Naive thymus-derived CD4-positive, alpha-beta T cell (primary cell): ENCODE measurements around the gene MAST1. TPM values are rescaled to one million over a fixed set of nuclear protein-coding genes. Genes with fewer than 3 reads are reported as not detected.

Experiments
- ATAC-seq: fragments of 150-1000 bp; cut with Tn5 transposase; 2 replicates; pipeline ENCODE4 v1.10.0; 2021; ENCODE audit warnings: mild to moderate bottlenecking, moderate library complexity
- CTCF ChIA-PET: fragments of 350-600 bp; sonication (Branson Sonifier 250); formaldehyde crosslinking; loops from one replicate; lab custom pipeline; 2021; ENCODE audit warnings: antibody characterized with exemption; lab: Charles Lee
- POLR2A ChIA-PET: fragments of 350-600 bp; sonication (Branson Sonifier 250); formaldehyde crosslinking; loops from one replicate; lab custom pipeline; 2021; ENCODE audit warnings: antibody characterized with exemption, inconsistent platforms; lab: Charles Lee
- DNase-seq, 9 donors: peaks; one replicate each; pipeline versions ENCODE4 v3.0.0 to v3.0.0-alpha.2; 2020 to 2022; ENCODE audit warnings: mixed read lengths in 1 of 9
- H3K27ac ChIP-seq: one replicate; pipeline ENCODE4 v1.7.0; 2013; ENCODE audit warnings: mild to moderate bottlenecking, low read depth, low read length, moderate library complexity
- H3K27me3 ChIP-seq, 2 donors: one replicate each; pipeline ENCODE4 v1.7.0; 2013; ENCODE audit warnings: low read length in 2 of 2, mild to moderate bottlenecking in 2 of 2, moderate library complexity in 2 of 2; ENCODE audit not compliant: control insufficient read depth in 2 of 2, insufficient read depth in 2 of 2
- H3K36me3 ChIP-seq, 3 experiments: 1 replicate in 2 of 3; 2 replicates in 1 of 3; pipeline ENCODE4 v1.7.0; 2013; ENCODE audit warnings: low read length in 3 of 3, mild to moderate bottlenecking in 3 of 3, moderate library complexity in 1 of 3; ENCODE audit not compliant: insufficient read depth in 3 of 3, control insufficient read depth in 2 of 3
- H3K4me1 ChIP-seq, 2 donors: one replicate each; pipeline ENCODE4 v1.7.0; 2013; ENCODE audit warnings: low read length in 2 of 2, mild to moderate bottlenecking in 2 of 2, moderate library complexity in 1 of 2; ENCODE audit not compliant: control insufficient read depth in 2 of 2, insufficient read depth in 2 of 2
- H3K4me3 ChIP-seq: 2 replicates; pipeline ENCODE4 v1.7.0; 2013; ENCODE audit warnings: mild to moderate bottlenecking, low read length
- H3K9me3 ChIP-seq, 3 experiments: 1 replicate in 2 of 3; 2 replicates in 1 of 3; pipeline ENCODE4 v1.7.0; 2013; ENCODE audit warnings: low read length in 3 of 3; ENCODE audit not compliant: control insufficient read depth in 2 of 3
- H3K27ac Mint-ChIP-seq, 9 donors: one replicate each; pipeline ENCODE4 v1.8.0; 2020 to 2022; ENCODE audit warnings: mixed read lengths in 9 of 9, mild to moderate bottlenecking in 8 of 9, moderate library complexity in 5 of 9, inconsistent platforms in 2 of 9
- H3K27me3 Mint-ChIP-seq, 5 donors: one replicate each; pipeline ENCODE4 v1.8.0; 2021 to 2022; ENCODE audit warnings: mixed read lengths in 5 of 5, mild to moderate bottlenecking in 1 of 5
- H3K36me3 Mint-ChIP-seq, 5 donors: one replicate each; pipeline ENCODE4 v1.8.0; 2020 to 2022; ENCODE audit warnings: mixed read lengths in 5 of 5, mild to moderate bottlenecking in 3 of 5, inconsistent platforms in 1 of 5
- H3K4me1 Mint-ChIP-seq, 7 donors: one replicate each; pipeline ENCODE4 v1.8.0; 2020 to 2022; ENCODE audit warnings: mixed read lengths in 7 of 7, mild to moderate bottlenecking in 3 of 7, inconsistent platforms in 1 of 7
- H3K4me3 Mint-ChIP-seq, 10 donors: one replicate each; pipeline ENCODE4 v1.8.0; 2020 to 2022; ENCODE audit warnings: mild to moderate bottlenecking in 10 of 10, mixed read lengths in 10 of 10, moderate library complexity in 6 of 10, inconsistent platforms in 2 of 10
- H3K9me3 Mint-ChIP-seq, 11 donors: one replicate each; pipeline ENCODE4 v1.8.0; 2020 to 2022; ENCODE audit warnings: mixed read lengths in 11 of 11, mild to moderate bottlenecking in 4 of 11, inconsistent platforms in 1 of 11, moderate library complexity in 1 of 11
- intact Hi-C, 2 donors: fragments of 100-400 bp; cut with micrococcal nuclease; formaldehyde crosslinking; loops; one replicate each; pipeline ENCODE4 v1.15.1; 2023
- polyA plus RNA-seq, 2 donors: library from polyadenylated mRNA; unstranded; fragments of 300-500 nt; fragmentation: Illumina TruSeq; gene quantifications; one replicate each; pipeline ENCODE4 v1.2.3, GENCODE V29; 2021
- total RNA-seq, 6 experiments: library from RNA in 5 of 6; stranded (reverse) in 5 of 6; gene quantifications; 1 replicate in 5 of 6; 2 replicates in 1 of 6; pipeline ENCODE4 v1.2.3 and lab custom pipeline; 2021 to 2026

The MAST1 gene
- total and polyA plus RNA-seq, 7 experiments from 2014 or later = 0.51 to 3.5 (median 0.77) TPM; not detected in 1

- Histone ChIP-seq H3K4me3 (no peak overlapping the region), H3K27ac (no peak overlapping the region), H3K9me3 (no peaks in the 10 kb centered on the region), H3K36me3 (peaks cover 0 to 29% (median 0%) of the 10 kb centered on the region in 3 experiments), H3K4me1 (peaks cover 0 to 4% of the 10 kb centered on the region in 2 donors), H3K27me3 (no peaks in the 10 kb centered on the region)
- peaks cover 3 to 28% (median 17%) of the 10 kb centered on the region in 5 donors for H3K36me3 Mint-ChIP-seq
- peaks cover 0 to 3% (median 0%) of the 10 kb centered on the region in 5 donors for H3K27me3 Mint-ChIP-seq
- intact Hi-C loops = no loop called here
- peaks cover under 1 to 12% (median 6%) of the 10 kb centered on the region in 7 donors for H3K4me1 Mint-ChIP-seq
- no peak for DNase-seq
- peak overlapping the region in 2 of 9 donors; percentile 65 to 79 for H3K27ac Mint-ChIP-seq
- ChIA-PET CTCF (interaction anchor here (0.7 kb wide), 1 partner anchor 38 kb away, joined by 3 read pairs; the partner anchor contains the start of gene RTBDN), POLR2A (interaction anchor here (0.7 to 1.6 kb wide), 4 partner anchors 10 to 232 kb away, joined by 4 to 6 read pairs (median 4); partner anchors contain the start of genes DNASE2, JUNB and KLF1)
- no peak for ATAC-seq
- peaks cover 0 to 3% (median 0%) of the 10 kb centered on the region in 11 donors for H3K9me3 Mint-ChIP-seq
- H3K4me3 Mint-ChIP-seq = peak overlapping the region in 1 of 10 donors; percentile 21
These were observed 33.9 kb downstream of the MAST1 start for GRCh38 chr19:12872255-12872654.

GRCh38 chr19:12872941-12873890, 34.9 kb downstream of the MAST1 start:
- DNase-seq (peak in 8 of 9 donors; percentile 28 to 79 (median 52)), ATAC-seq (peak; percentile 81)
- Mint-ChIP-seq H3K27me3 (peaks cover 0 to 3% (median 0%) of the 10 kb centered on the region in 5 donors), H3K27ac (peak overlapping the region in 4 of 9 donors; percentile 28 to 71 (median 62)), H3K9me3 (peaks cover 0 to 3% (median 0%) of the 10 kb centered on the region in 11 donors), H3K36me3 (peaks cover 3 to 31% (median 21%) of the 10 kb centered on the region in 5 donors), H3K4me1 (peaks cover 0 to 9% (median 5%) of the 10 kb centered on the region in 7 donors), H3K4me3 (peak overlapping the region in 6 of 10 donors; percentile 35 to 70 (median 56))
- Histone ChIP-seq H3K9me3 (no peaks in the 10 kb centered on the region), H3K4me3 (no peak overlapping the region), H3K27me3 (no peaks in the 10 kb centered on the region), H3K36me3 (peaks cover 3 to 36% (median 3%) of the 10 kb centered on the region in 3 experiments), H3K4me1 (no peaks in the 10 kb centered on the region), H3K27ac (no peak overlapping the region)
- intact Hi-C loops = no loop called here
- ChIA-PET POLR2A (interaction anchor here (0.7 to 1.6 kb wide), 6 partner anchors 9 to 233 kb away, joined by 3 to 6 read pairs (median 4); partner anchors contain the start of genes DNASE2, GCDH, JUNB and KLF1), CTCF (interaction anchor here (0.6 to 0.7 kb wide), 2 partner anchors 39 to 58 kb away, joined by 3 read pairs; partner anchors contain the start of gene RTBDN)

- no peak overlapping the region for H3K4me3 Mint-ChIP-seq
- POLR2A ChIA-PET = interaction anchor here (1.1 to 1.6 kb wide), 3 partner anchors 8 to 17 kb away, joined by 3 to 6 read pairs (median 3); partner anchors contain the start of genes DNASE2 and GCDH
- H3K27ac Mint-ChIP-seq = no peak overlapping the region
These were observed 35.8 kb downstream of the MAST1 start for GRCh38 chr19:12873891-12874745.

GRCh38 chr19:12875086-12875485, 36.8 kb downstream of the MAST1 start:
- ChIA-PET POLR2A (interaction anchor here (0.7 to 1.1 kb wide), 2 partner anchors 12 to 16 kb away, joined by 3 read pairs; partner anchors contain the start of gene GCDH), CTCF (interaction anchor here (0.6 kb wide), 1 partner anchor 113 kb away, joined by 3 read pairs; no protein-coding TSS in a partner anchor)
- Histone ChIP-seq H3K27ac (no peak overlapping the region), H3K36me3 (peaks cover 4 to 42% (median 10%) of the 10 kb centered on the region in 3 experiments), H3K9me3 (no peaks in the 10 kb centered on the region), H3K4me3 (no peak overlapping the region), H3K27me3 (no peaks in the 10 kb centered on the region), H3K4me1 (peaks cover 0 to 3% of the 10 kb centered on the region in 2 donors)
- peak overlapping the region in 1 of 10 donors; percentile 25 for H3K4me3 Mint-ChIP-seq
- peaks cover 4 to 22% (median 12%) of the 10 kb centered on the region in 7 donors for H3K4me1 Mint-ChIP-seq
- no peak for DNase-seq
- H3K36me3 Mint-ChIP-seq = peaks cover 3 to 37% (median 21%) of the 10 kb centered on the region in 5 donors
- intact Hi-C loops = no loop called here
- no peaks in the 10 kb centered on the region for H3K27me3 Mint-ChIP-seq
- H3K27ac Mint-ChIP-seq = peak overlapping the region in 1 of 9 donors; percentile 6
- no peak for ATAC-seq
- H3K9me3 Mint-ChIP-seq = peaks cover 0 to 3% (median 0%) of the 10 kb centered on the region in 11 donors

More at GRCh38 chr19:12873891-12874745, 35.8 kb downstream of the MAST1 start:
- Histone ChIP-seq H3K36me3 (peaks cover 4 to 42% (median 6%) of the 10 kb centered on the region in 3 experiments), H3K27ac (no peak overlapping the region), H3K9me3 (no peaks in the 10 kb centered on the region), H3K4me1 (no peaks in the 10 kb centered on the region), H3K4me3 (no peak overlapping the region), H3K27me3 (no peaks in the 10 kb centered on the region)
- Mint-ChIP-seq H3K4me1 (peaks cover 0 to 15% (median 5%) of the 10 kb centered on the region in 7 donors), H3K27me3 (peaks cover 0 to under 1% (median 0%) of the 10 kb centered on the region in 5 donors), H3K36me3 (peaks cover 3 to 37% (median 21%) of the 10 kb centered on the region in 5 donors), H3K9me3 (peaks cover 0 to 3% (median 0%) of the 10 kb centered on the region in 11 donors)
- DNase-seq (no peak), ATAC-seq (no peak)
- intact Hi-C loops = no loop called here
- CTCF ChIA-PET = no interaction called here

GRCh38 chr19:12880551-12881171, 42.3 kb downstream of the MAST1 start:
- Mint-ChIP-seq H3K4me3 (peak overlapping the region; percentile 87 to 94 (median 88)), H3K27me3 (no peaks in the 10 kb centered on the region), H3K36me3 (peaks cover 0 to 19% (median 4%) of the 10 kb centered on the region in 5 donors), H3K27ac (peak overlapping the region; percentile 62 to 91 (median 82)), H3K9me3 (peaks cover 0 to 9% (median 0%) of the 10 kb centered on the region in 11 donors), H3K4me1 (peaks cover 20 to 37% (median 29%) of the 10 kb centered on the region in 7 donors)
- POLR2A ChIA-PET = interaction anchor here (0.7 to 4.4 kb wide), 6 partner anchors 10 to 270 kb away, joined by 3 to 29 read pairs (median 4); partner anchors contain the start of genes GCDH, IER2, STX10 and SYCE2
- DNase-seq (no peak), ATAC-seq (no peak)
- Histone ChIP-seq H3K36me3 (peaks cover 4 to 29% (median 10%) of the 10 kb centered on the region in 3 experiments), H3K27ac (peak overlapping the region; percentile 77), H3K4me1 (peaks cover 10 to 11% of the 10 kb centered on the region in 2 donors), H3K27me3 (no peaks in the 10 kb centered on the region), H3K9me3 (peaks cover 0 to 7% (median 0%) of the 10 kb centered on the region in 3 experiments), H3K4me3 (peak overlapping the region; percentile 72)
- intact Hi-C loops = loop anchor here (1.0 to 10.0 kb wide), 4 partner anchors 10 to 214 kb away; partner anchors contain the start of gene SYCE2 (in 1 of the 2)
- CTCF ChIA-PET = interaction anchor here (1.0 to 2.7 kb wide), 4 partner anchors 10 to 98 kb away, joined by 4 to 8 read pairs (median 6); partner anchors contain the start of gene GCDH
